A673 (cell line): ENCODE data around the gene HMG20B. TPM values are rescaled to one million over a fixed set of nuclear protein-coding genes. Genes with fewer than 3 reads are reported as not detected.
A peak's percentile ranks its signal among the peaks of the same experiment; 100 is the strongest.

Experiments used
- BruUV-seq: library from RNA; stranded (reverse); fragments of 400-500 nt; replicated peaks from 2 replicates; lab custom pipeline; 2021; lab: Mats Ljungman, UMichigan
- CTCF ChIA-PET: fragments of 300-600 bp; sonication (Branson Sonifier 250); formaldehyde crosslinking; loops from one replicate; lab custom pipeline; 2022; ENCODE audit warnings: antibody characterized with exemption; lab: Charles Lee
- POLR2A ChIA-PET: fragments of 300-600 bp; sonication (Branson Sonifier 250); formaldehyde crosslinking; loops from one replicate; lab custom pipeline; 2022; ENCODE audit warnings: antibody characterized with exemption; ENCODE audit not compliant: low non-redundant PET; lab: Charles Lee
- DNase-seq: peaks from one replicate; pipeline ENCODE4 v3.0.0-alpha.2; 2015; ENCODE audit warnings: low spot score
- H3K27ac ChIP-seq: fragments of 200-600 bp; sonication (generic); 2 replicates; pipeline ENCODE4 v1.5.1; 2016; ENCODE audit warnings: mixed run types, low read depth, mild to moderate bottlenecking, mixed read lengths, antibody characterized with exemption, low read length; ENCODE audit not compliant: poor library complexity, severe bottlenecking
- H3K27me3 ChIP-seq: fragments of 200-600 bp; sonication (generic); replicated peaks from 2 replicates; pipeline ENCODE4 v1.6.1; 2017; ENCODE audit warnings: mixed run types, low read depth, mild to moderate bottlenecking, mixed read lengths, antibody characterized with exemption, low read length; ENCODE audit not compliant: insufficient read depth, poor library complexity
- H3K36me3 ChIP-seq: fragments of 200-600 bp; sonication (generic); 2 replicates; pipeline ENCODE4 v1.6.1; 2016; ENCODE audit warnings: mixed run types, mild to moderate bottlenecking, mixed read lengths, antibody characterized with exemption, low read length; ENCODE audit not compliant: insufficient read depth, poor library complexity, severe bottlenecking
- H3K4me1 ChIP-seq: fragments of 200-600 bp; sonication (generic); 2 replicates; pipeline ENCODE4 v1.6.1; 2017; ENCODE audit warnings: mixed run types, mild to moderate bottlenecking, mixed read lengths, antibody characterized with exemption, low read length; ENCODE audit not compliant: insufficient read depth, poor library complexity, severe bottlenecking
- H3K4me3 ChIP-seq: fragments of 200-600 bp; sonication (generic); 2 replicates; pipeline ENCODE4 v1.5.1; 2016; ENCODE audit warnings: low read depth, mixed run types, mild to moderate bottlenecking, mixed read lengths, low read length; ENCODE audit not compliant: poor library complexity, severe bottlenecking
- H3K9me3 ChIP-seq: fragments of 200-600 bp; sonication (generic); 2 replicates; pipeline ENCODE4 v1.6.1; 2016; ENCODE audit warnings: mixed run types, low read depth, mild to moderate bottlenecking, mixed read lengths, antibody characterized with exemption, low read length; ENCODE audit not compliant: poor library complexity, severe bottlenecking
- CTCF ChIP-seq: fragments of 300-800, 200-600 bp; sonication (generic); conservative IDR thresholded peaks from 2 replicates; pipeline ENCODE4 v1.5.1; 2017; ENCODE audit warnings: low read depth, mild to moderate bottlenecking, antibody characterized with exemption, low read length, moderate library complexity, mixed read lengths
- EZH2 ChIP-seq: fragments of 200-600 bp; sonication (generic); IDR thresholded peaks from 2 replicates; pipeline ENCODE4 v1.6.1; 2017; ENCODE audit warnings: borderline replicate concordance, low read depth, mild to moderate bottlenecking, mixed read lengths, antibody characterized with exemption, low read length; ENCODE audit not compliant: poor library complexity, severe bottlenecking
- intact Hi-C: fragments of 100-400 bp; cut with micrococcal nuclease; formaldehyde crosslinking; loops from one replicate; pipeline ENCODE4 v1.10.0; 2022; ENCODE audit not compliant: unreplicated experiment
- total RNA-seq: library from RNA; stranded (reverse); gene quantifications from 2 replicates; pipeline ENCODE4 v1.2.3, GENCODE V29; 2021

Gene HMG20B
- total RNA-seq, 1 experiment from 2014 or later = 53.9 TPM

GRCh38 chr19:3550947-3551791 lies 21.6 kb upstream of the HMG20B start:
- BruUV-seq = no TSS peak
- DNase-seq = no peak
- H3K36me3 ChIP-seq = peaks cover 6% of the 10 kb centered on the region
- no peak overlapping the region for H3K27ac ChIP-seq
- ChIA-PET POLR2A (interaction anchor here (1.1 kb wide), 1 partner anchor 212 kb away, joined by 3 read pairs; no protein-coding TSS in a partner anchor), CTCF (no interaction called here)
- H3K27me3 ChIP-seq = no peaks in the 10 kb centered on the region
- no peak for TF ChIP-seq EZH2
- TF ChIP-seq CTCF = no peak
- H3K4me3 ChIP-seq = no peak overlapping the region
- intact Hi-C loops = no loop called here
- H3K4me1 ChIP-seq = peaks cover 5% of the 10 kb centered on the region
- H3K9me3 ChIP-seq = no peaks in the 10 kb centered on the region

- peaks cover 11% of the 10 kb centered on the region for H3K4me1 ChIP-seq
- CTCF ChIA-PET = no interaction called here
- H3K9me3 ChIP-seq = no peaks in the 10 kb centered on the region
- BruUV-seq = no TSS peak
- TF ChIP-seq EZH2 = no peak
- TF ChIP-seq CTCF = no peak
- POLR2A ChIA-PET = interaction anchor here (1.1 kb wide), 1 partner anchor 211 kb away, joined by 3 read pairs; no protein-coding TSS in a partner anchor
- no peak overlapping the region for H3K4me3 ChIP-seq
- no peak for DNase-seq
- peaks cover 6% of the 10 kb centered on the region for H3K36me3 ChIP-seq
- intact Hi-C loops = no loop called here
- no peak overlapping the region for H3K27ac ChIP-seq
- H3K27me3 ChIP-seq = no peaks in the 10 kb centered on the region
Observed at GRCh38 chr19:3551792-3552095, 21.0 kb upstream of the HMG20B start.

- ChIA-PET CTCF (no interaction called here), POLR2A (interaction anchor here (0.7 kb wide), 1 partner anchor 22 kb away, joined by 10 read pairs; no protein-coding TSS in a partner anchor)
- no peak overlapping the region for H3K27ac ChIP-seq
- H3K36me3 ChIP-seq = no peaks in the 10 kb centered on the region
- no peak for DNase-seq
- no peak for TF ChIP-seq EZH2
- TF ChIP-seq CTCF = no peak
- H3K4me1 ChIP-seq = peaks cover 16% of the 10 kb centered on the region
- no peak overlapping the region for H3K4me3 ChIP-seq
- H3K9me3 ChIP-seq = no peaks in the 10 kb centered on the region
- intact Hi-C loops = no loop called here
- no peaks in the 10 kb centered on the region for H3K27me3 ChIP-seq
- BruUV-seq = TSS peak; percentile 70
Observed at GRCh38 chr19:3554254-3555083, 18.3 kb upstream of the HMG20B start.
